ENCODE results near the gene SLC17A9.

Gene SLC17A9

DNA sequence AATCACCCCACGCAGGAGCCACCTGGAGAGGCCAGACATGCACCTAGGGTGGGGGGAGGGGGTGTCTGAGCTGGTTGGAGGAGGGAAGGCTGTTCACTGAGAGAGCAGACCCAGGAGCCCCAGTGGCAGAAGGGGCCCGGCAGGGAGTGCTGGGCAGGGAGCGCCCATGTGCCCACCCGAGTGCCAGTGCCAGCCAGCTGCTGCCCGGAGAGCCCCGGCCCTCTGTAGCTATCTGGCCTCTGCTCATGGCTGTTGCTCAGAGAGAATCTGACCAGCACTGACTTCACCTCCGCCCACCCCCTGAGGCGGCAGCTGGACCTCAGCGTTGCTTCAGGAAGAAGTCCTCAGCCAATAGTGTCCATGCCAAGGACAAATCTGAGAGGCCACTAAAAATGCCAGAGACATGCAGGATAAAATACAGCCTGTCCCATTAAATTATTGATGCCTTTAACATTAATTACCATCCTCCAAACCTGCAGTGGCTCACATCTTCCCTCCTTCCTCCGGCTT lies 22.8 kb downstream of the SLC17A9 start:
- Histone ChIP-seq H3K4me1 (ENCODE audit: insufficient read depth, low read length) (peaks cover 20% of the 10 kb centered on the region), H3K9ac (ENCODE audit: low read depth, low read length) (no peak overlapping the region), H3K4me3 (ENCODE audit: low read length) (no peak overlapping the region), H3K9me3 (ENCODE audit: insufficient read depth, low read depth, low read length) (no peaks in the 10 kb centered on the region), H3K27ac (ENCODE audit: low read depth, low read length) (no peak overlapping the region), H3K27me3 (ENCODE audit: insufficient read depth, low read length) (peaks cover 53% of the 10 kb centered on the region), H3K36me3 (ENCODE audit: insufficient read depth, low read length) (no peaks in the 10 kb centered on the region)
- 64% methylated on average over 10 of the region's 10 CpGs for WGBS

DNA sequence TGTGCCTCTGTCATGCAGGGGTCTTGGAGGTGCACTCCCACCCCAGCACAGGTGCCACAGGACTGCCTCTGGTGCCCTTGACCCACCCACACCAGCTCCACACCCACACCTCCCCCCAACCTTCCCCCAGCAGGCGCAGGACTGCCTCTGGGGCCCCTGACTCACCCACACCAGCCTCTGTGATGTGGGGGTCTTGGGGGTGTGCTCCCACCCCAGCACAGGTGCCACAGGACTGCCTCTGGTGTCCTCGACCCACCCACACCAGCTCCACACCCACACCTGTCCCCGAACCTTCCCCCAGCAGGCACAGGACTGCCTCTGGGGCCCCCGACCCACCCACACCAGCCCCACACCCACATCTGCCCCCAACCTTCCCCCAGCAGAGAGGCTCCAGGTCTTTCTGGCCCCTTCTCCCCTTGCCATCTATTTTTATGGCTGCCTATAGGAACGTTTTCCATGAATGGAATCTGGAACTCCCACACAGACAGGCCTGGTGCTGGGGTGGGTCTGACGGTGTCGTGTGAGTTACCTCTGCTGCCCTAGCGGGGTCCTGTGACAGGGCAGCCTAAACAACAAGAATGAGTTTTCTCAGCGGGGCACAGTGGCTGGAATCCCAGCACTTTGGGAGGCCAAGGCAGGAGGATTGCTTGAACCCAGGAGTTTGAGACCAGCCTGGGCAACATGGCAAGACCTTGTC lies 23.5 kb downstream of the SLC17A9 start:
- no peak overlapping the region for H3K9ac ChIP-seq (ENCODE audit: low read depth, low read length)
- WGBS: 68% methylated on average over 9 of the region's 9 CpGs
- H3K27ac ChIP-seq (ENCODE audit: low read depth, low read length): no peak overlapping the region
- H3K27me3 ChIP-seq (ENCODE audit: insufficient read depth, low read length): peaks cover 51% of the 10 kb centered on the region
- H3K36me3 ChIP-seq (ENCODE audit: insufficient read depth, low read length): no peaks in the 10 kb centered on the region
- peaks cover 20% of the 10 kb centered on the region for H3K4me1 ChIP-seq (ENCODE audit: insufficient read depth, low read length)
- no peaks in the 10 kb centered on the region for H3K9me3 ChIP-seq (ENCODE audit: insufficient read depth, low read depth, low read length)
- no peak overlapping the region for H3K4me3 ChIP-seq (ENCODE audit: low read length)

DNA sequence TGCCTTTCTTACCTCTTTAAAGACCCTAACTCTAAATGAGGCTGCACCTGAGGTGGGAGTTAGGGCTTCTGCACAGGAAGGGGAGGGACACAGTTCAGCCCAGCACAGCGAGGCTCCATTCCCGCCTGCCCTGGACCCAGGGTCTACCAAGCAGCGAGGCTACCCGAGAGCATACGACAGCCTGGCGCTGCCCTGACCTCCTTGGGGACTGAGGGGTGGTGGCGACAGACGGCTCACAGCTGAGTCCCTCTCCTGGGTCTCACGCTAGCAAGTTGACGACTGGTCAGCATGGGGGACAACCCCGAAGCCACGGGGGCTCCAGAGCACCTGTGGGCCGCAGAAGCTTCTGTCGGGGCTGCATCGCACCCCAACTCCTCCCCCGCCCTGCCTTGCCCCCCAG lies 24.4 kb downstream of the SLC17A9 start:
- WGBS: 91% methylated on average over 16 of the region's 16 CpGs
- Histone ChIP-seq H3K9me3 (ENCODE audit: insufficient read depth, low read depth, low read length) (no peaks in the 10 kb centered on the region), H3K9ac (ENCODE audit: low read depth, low read length) (no peak overlapping the region), H3K36me3 (ENCODE audit: insufficient read depth, low read length) (no peaks in the 10 kb centered on the region), H3K27ac (ENCODE audit: low read depth, low read length) (no peak overlapping the region), H3K4me3 (ENCODE audit: low read length) (no peak overlapping the region), H3K4me1 (ENCODE audit: insufficient read depth, low read length) (peaks cover 20% of the 10 kb centered on the region), H3K27me3 (ENCODE audit: insufficient read depth, low read length) (peaks cover 51% of the 10 kb centered on the region)

DNA sequence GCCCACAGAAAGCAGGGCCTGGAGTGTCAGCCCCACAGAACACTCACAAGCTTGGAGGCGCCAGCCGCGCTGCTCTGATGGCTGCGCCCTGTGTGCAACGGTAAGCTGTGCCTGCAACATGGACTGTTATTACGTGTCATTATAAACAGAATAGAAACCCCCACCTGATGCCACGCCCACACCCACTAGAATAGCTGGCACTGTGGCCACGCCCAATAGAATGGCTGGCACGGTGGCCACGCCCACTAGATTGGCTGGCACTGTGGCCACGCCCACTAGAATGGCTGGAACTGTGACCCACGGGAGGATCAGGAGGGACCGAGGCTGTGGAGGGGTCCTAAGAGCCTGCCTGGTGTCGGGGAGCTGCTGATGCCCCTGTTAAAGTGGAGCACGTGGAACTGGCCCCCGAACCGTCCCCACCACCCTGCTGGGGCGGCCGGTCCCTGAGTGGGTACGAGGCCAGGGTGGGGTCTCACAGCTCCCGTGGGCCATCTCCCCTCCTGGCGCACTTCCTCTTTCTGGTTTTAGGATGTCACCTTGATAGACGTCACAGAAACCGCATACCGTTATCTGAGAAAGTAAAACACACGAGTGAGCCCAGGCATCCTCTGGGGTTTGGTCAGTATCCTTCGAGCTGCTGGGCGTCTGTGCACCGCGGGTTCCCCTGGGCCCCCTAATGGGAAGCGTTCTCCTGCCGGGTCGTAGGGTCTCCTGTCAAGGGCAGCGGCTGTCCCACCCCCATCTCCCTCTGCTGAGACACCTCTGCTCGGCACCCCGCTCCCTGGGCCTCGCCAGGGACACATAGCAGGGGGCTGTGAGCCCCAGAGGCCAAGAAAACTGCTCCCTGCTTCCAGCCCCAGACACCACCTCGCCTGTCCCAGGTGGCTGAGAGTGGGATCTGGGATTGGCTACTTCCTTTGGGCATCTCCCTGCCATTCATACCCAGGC lies 25.4 kb downstream of the SLC17A9 start:
- Histone ChIP-seq H3K9ac (ENCODE audit: low read depth, low read length) (no peak overlapping the region), H3K9me3 (ENCODE audit: insufficient read depth, low read depth, low read length) (no peaks in the 10 kb centered on the region), H3K4me1 (ENCODE audit: insufficient read depth, low read length) (peaks cover 19% of the 10 kb centered on the region), H3K27ac (ENCODE audit: low read depth, low read length) (no peak overlapping the region), H3K36me3 (ENCODE audit: insufficient read depth, low read length) (no peaks in the 10 kb centered on the region), H3K27me3 (ENCODE audit: insufficient read depth, low read length) (peaks cover 40% of the 10 kb centered on the region), H3K4me3 (ENCODE audit: low read length) (no peak overlapping the region)
- WGBS: 89% methylated on average over 38 of the region's 38 CpGs

DNA sequence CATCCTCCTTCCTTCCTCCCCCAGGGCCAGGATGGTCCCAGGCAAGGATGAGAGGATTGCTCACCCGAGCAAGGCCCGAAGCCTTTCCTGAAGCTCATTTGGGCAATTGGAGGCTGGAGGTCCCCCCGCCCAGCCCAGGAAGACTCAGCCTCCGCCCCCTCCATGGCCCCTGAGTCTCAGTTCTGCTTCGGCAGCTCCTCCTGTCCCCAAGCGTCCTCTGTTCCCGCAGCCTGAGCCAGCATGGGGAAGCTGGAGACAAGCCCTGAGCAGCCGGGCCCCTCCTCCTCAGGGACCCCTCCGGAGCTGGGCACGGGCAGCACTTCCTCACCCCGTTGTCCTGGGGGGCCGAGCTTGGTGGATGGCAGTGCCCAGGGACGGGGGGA lies 26.0 kb downstream of the SLC17A9 start:
- peaks cover 34% of the 10 kb centered on the region for H3K27me3 ChIP-seq (ENCODE audit: insufficient read depth, low read length)
- H3K27ac ChIP-seq (ENCODE audit: low read depth, low read length): no peak overlapping the region
- H3K9me3 ChIP-seq (ENCODE audit: insufficient read depth, low read depth, low read length): no peaks in the 10 kb centered on the region
- no peaks in the 10 kb centered on the region for H3K36me3 ChIP-seq (ENCODE audit: insufficient read depth, low read length)
- H3K9ac ChIP-seq (ENCODE audit: low read depth, low read length): no peak overlapping the region
- no peak overlapping the region for H3K4me3 ChIP-seq (ENCODE audit: low read length)
- H3K4me1 ChIP-seq (ENCODE audit: insufficient read depth, low read length): peaks cover 14% of the 10 kb centered on the region
- 91% methylated on average over 13 of the region's 13 CpGs for WGBS

DNA sequence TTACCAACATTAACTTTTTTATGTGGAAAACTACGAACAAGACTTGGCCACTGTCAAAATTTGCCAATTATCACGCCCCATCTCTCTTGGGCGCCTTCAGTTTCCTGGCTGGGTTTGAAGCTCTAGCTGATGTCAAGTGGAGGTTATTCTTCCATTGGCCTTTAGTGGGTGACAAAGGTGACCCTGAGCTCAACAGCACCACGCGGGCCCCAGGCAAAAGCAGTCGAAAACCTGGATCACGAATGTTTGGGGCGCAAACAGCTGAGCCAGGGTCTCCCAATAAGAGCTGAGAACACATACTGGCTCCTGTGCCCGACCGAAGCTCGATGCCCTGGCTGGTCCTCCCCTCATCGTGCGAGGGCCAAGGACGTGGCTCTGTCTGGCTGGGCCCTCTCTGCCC lies 26.8 kb downstream of the SLC17A9 start:
- peaks cover 26% of the 10 kb centered on the region for H3K27me3 ChIP-seq (ENCODE audit: insufficient read depth, low read length)

DNA sequence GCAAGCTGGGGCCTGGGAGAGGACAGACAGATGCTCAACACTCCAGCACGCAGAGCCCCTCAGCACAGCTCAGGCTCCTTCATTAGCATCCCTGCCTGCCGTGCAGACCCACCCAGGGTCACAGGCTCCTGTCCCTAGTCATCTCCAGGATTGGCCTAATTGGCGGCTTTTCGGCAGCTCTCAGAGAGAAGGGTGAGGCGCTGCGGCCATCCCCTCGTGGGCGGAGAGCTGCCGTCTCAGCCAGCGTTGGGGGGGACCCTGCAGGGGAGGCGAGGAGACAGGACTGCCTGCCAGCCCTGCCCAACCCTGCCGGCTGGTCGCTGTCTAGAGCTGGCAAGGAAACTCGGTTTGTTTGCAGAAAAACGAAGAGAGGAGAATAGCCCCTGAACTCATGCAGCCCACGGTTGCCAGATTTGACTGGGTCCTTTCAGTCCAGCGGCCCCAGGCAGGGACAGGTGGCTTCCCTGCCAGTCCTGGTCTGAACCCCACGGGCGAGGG lies 27.4 kb downstream of the SLC17A9 start:
- Histone ChIP-seq H3K4me3 (ENCODE audit: low read length) (no peak overlapping the region), H3K9ac (ENCODE audit: low read depth, low read length) (no peak overlapping the region), H3K27me3 (ENCODE audit: insufficient read depth, low read length) (peaks cover 20% of the 10 kb centered on the region), H3K27ac (ENCODE audit: low read depth, low read length) (no peak overlapping the region), H3K4me1 (ENCODE audit: insufficient read depth, low read length) (peaks cover 7% of the 10 kb centered on the region), H3K9me3 (ENCODE audit: insufficient read depth, low read depth, low read length) (no peaks in the 10 kb centered on the region), H3K36me3 (ENCODE audit: insufficient read depth, low read length) (no peaks in the 10 kb centered on the region)
- 54% methylated on average over 19 of the region's 19 CpGs for WGBS

More for the DNA sequence above, 26.8 kb downstream of the SLC17A9 start:
- H3K27ac ChIP-seq (ENCODE audit: low read depth, low read length): no peak overlapping the region
- WGBS: 83% methylated on average over 14 of the region's 14 CpGs
- no peak overlapping the region for H3K9ac ChIP-seq (ENCODE audit: low read depth, low read length)
- no peaks in the 10 kb centered on the region for H3K9me3 ChIP-seq (ENCODE audit: insufficient read depth, low read depth, low read length)
- H3K4me3 ChIP-seq (ENCODE audit: low read length): no peak overlapping the region
- H3K4me1 ChIP-seq (ENCODE audit: insufficient read depth, low read length): peaks cover 14% of the 10 kb centered on the region
- H3K36me3 ChIP-seq (ENCODE audit: insufficient read depth, low read length): no peaks in the 10 kb centered on the region

DNA sequence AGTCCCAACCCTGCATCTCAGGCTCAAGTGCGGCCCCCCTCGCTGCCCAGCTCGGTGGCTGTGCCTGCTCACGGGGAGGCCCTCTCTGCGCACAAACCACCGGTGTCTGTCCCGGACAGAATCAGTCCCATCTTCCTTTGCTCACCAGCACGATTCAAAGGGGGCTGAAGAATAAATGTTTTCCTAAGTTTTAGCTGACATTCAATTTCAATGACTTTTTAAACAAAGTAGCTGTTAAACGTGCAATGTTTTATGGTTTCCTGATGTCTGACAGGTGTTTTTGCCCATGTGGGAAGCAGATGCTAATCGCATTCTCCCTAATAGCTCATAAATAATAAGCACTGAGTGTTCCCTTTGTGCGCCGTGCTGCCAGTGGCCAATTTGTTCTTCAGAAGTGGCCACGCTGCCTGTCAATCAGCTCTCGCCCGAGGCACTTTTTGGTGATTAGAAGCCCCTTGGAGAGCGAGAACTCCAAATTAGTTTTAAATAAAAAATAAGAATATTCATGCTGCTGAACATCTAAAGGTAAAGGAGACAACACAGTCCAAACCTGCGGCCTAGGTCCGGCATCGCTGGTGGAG lies 28.0 kb downstream of the SLC17A9 start:
- 89% methylated on average over 18 of the region's 19 CpGs for WGBS
- no peak overlapping the region for H3K4me3 ChIP-seq (ENCODE audit: low read length)
- peaks cover 3% of the 10 kb centered on the region; the same call in 1 of the 2 replicates for H3K4me1 ChIP-seq (ENCODE audit: insufficient read depth, low read length)
- H3K36me3 ChIP-seq (ENCODE audit: insufficient read depth, low read length): no peaks in the 10 kb centered on the region
- no peaks in the 10 kb centered on the region for H3K9me3 ChIP-seq (ENCODE audit: insufficient read depth, low read depth, low read length)
- no peak overlapping the region for H3K27ac ChIP-seq (ENCODE audit: low read depth, low read length)
- H3K9ac ChIP-seq (ENCODE audit: low read depth, low read length): no peak overlapping the region
- peaks cover 15% of the 10 kb centered on the region for H3K27me3 ChIP-seq (ENCODE audit: insufficient read depth, low read length)

DNA sequence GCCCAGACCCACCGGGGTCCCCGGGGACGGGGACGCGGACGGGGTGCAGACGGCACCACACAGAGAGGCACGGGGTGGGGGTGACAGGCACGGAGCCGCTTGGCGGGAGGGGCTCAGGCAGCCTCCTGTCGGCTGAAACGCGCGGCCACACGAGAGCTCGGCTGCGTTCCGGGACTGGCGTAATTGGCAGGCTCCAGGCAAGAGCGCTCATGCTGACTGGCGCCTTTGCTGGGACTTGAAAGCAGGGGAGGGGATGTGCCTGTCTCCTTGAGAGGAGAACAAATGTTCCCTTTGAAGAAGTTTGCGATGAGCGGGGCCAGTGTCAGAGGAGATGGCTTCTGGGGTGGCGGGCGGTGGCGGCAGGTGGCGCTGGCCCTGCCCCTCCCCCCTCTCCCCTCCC lies 28.5 kb downstream of the SLC17A9 start:
- Histone ChIP-seq H3K36me3 (ENCODE audit: insufficient read depth, low read length) (no peaks in the 10 kb centered on the region), H3K4me3 (ENCODE audit: low read length) (no peak overlapping the region), H3K27ac (ENCODE audit: low read depth, low read length) (no peak overlapping the region), H3K4me1 (ENCODE audit: insufficient read depth, low read length) (no peaks in the 10 kb centered on the region), H3K9me3 (ENCODE audit: insufficient read depth, low read depth, low read length) (no peaks in the 10 kb centered on the region), H3K27me3 (ENCODE audit: insufficient read depth, low read length) (peaks cover 10% of the 10 kb centered on the region), H3K9ac (ENCODE audit: low read depth, low read length) (no peak overlapping the region)
- 66% methylated on average over 23 of the region's 28 CpGs for WGBS

DNA sequence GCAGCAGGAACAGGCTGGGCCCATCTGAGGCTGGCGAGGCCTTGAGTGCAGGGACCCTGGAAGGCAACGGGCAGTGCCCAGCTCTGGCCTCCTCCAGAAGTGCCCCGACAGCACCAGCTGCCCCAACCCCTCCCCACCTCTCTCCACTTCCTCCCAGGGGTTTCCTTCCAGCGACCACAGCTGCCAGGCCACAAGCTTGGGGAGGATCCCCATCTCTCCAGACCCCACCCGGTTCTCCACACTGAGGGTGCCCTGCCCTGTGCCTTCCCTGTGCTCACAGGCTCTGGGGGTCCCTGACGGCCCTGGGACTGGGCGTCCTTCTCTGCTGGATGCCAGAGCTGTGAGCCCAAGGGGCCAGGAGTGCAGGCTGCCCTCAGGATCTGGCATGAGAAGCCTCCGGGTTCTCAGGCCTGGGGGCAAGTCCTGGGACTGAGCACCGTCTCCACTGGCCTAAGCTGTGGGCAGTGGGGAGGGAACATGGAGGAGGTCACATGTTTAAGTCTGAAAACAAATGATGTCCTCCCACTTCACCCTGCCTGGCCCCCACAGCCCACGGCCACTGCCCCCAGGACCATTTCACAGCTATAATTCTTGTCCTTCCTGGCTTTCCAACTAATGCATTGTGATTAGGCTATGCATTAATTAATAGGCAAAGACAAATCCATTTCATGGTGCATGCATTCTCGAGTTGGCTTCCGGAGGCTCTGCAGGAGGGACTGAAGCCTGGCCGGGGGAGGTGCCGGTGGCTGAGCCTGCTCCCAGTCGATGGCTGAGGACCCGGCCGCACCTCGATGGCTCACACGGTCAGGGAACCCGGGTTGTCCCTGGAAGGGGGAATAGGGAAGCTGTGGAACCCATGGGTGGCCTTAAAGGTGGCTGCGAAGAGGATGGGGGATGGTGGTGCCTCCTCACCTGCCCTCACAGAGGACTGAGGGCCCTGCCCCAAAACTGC lies 29.9 kb downstream of the SLC17A9 start:
- Histone ChIP-seq H3K27ac (ENCODE audit: low read depth, low read length) (no peak overlapping the region), H3K9me3 (ENCODE audit: insufficient read depth, low read depth, low read length) (no peaks in the 10 kb centered on the region), H3K27me3 (ENCODE audit: insufficient read depth, low read length) (peaks cover 7% of the 10 kb centered on the region; the same call in 1 of the 2 replicates), H3K36me3 (ENCODE audit: insufficient read depth, low read length) (no peaks in the 10 kb centered on the region), H3K4me3 (ENCODE audit: low read length) (no peak overlapping the region), H3K9ac (ENCODE audit: low read depth, low read length) (no peak overlapping the region), H3K4me1 (ENCODE audit: insufficient read depth, low read length) (peaks cover 7% of the 10 kb centered on the region)
- 79% methylated on average over 20 of the region's 21 CpGs for WGBS
